ENCODE results near the gene DOK6.

GRCh38 chr18:69841117-69841516 lies 440.4 kb downstream of the DOK6 start:
- TF ChIP-seq FOXJ3 (CRISPR knock-in tag; IDR thresholded peaks at IDR 0.05; ENCODE audit: borderline replicate concordance) (no peak), CREM (CRISPR knock-in tag; IDR thresholded peaks at IDR 0.05) (no peak), CTCF (IDR thresholded peaks at IDR 0.05) (no peak), CBFB (CRISPR knock-in tag; IDR thresholded peaks at IDR 0.05; ENCODE audit: low read depth) (no peak)

Measured in WTC11 (cell line).